Skin of body (tissue), 2 donors: Measurements from ENCODE around the gene TMEM232. TPM values are rescaled to one million over a fixed set of nuclear protein-coding genes. Genes with fewer than 3 reads are reported as not detected.
"Not testable (repeated sequence)": the region's sequence is repeated elsewhere in the genome, so short reads cannot be mapped to it uniquely, and the experiment has no call there.

Experiments used
- DNase-seq: peaks from one replicate; lab custom pipeline; 2025; lab: John Stamatoyannopoulos, UW
- total RNA-seq: library from RNA; depleted of rRNA; stranded (reverse); fragments of >200 nt; gene quantifications from one replicate; pipeline ENCODE4 v1.2.3, GENCODE V29; 2014

Gene TMEM232
- total RNA-seq, 1 donor from 2014 or later: 3.7 TPM

DNA sequence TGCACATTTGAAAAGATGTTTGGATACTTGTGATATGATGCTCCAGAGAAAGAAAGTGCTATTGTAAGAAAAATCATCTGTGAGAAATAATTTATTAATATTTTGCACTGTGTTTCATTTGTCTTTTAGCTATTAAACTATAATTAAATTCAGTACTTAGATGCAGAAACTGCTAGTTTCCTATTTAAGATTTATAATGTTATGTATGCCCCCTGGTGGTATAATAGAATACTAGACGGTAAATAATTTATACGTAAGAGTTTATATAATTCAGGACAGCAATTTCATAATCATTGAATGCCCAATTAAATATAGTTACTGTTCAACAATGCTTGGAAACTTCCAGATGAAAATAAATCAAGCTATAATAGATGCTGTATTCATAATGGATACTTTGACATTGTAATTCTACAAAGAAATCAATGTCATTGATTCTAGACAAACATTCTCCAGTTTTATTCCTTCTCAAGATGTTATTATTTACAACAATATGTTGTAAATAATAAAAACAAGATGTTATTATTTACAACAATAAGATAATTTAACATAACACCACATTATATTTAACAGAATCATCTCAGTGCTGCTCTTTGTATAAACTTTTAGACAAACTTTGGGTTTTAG lies 101.0 kb downstream of the TMEM232 start:
- DNase-seq: no peak

DNA sequence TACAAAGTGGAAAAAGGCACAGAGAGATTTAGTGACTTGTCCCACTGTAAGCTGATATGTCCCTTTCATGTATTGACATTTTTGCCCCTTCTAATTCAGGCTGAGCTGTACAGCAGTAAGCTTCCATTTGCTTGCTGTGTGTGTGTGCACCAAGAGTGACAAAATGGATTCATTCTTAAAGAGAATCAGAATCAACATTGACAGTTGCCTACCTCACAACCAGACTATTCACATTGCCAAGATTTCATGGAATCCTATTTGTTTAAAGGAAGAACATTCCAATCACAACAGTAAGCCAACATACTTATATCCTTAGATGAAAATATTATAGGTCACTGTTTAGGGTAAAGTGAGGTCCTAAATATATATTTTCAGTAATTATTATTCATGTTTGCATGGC lies 102.6 kb downstream of the TMEM232 start:
- no peak for DNase-seq

DNA sequence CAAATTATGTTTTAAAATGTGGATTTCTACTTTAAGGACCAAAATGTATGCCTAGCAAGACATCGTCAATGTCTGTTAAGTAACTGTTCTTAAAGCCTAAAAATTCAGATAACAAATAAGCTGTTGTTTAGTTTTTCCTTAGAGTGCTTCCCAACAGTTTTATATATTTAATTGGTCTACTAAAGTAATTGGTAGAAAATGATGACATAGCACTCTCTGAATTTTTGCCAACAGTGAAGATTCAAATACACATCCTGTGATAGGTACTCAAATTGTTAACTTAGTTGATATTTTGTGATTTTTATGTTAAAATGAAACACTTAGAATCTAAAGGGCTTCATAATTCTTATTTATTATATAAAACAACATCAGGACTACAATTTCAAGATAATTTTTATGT lies 107.5 kb downstream of the TMEM232 start:
- no peak for DNase-seq

DNA sequence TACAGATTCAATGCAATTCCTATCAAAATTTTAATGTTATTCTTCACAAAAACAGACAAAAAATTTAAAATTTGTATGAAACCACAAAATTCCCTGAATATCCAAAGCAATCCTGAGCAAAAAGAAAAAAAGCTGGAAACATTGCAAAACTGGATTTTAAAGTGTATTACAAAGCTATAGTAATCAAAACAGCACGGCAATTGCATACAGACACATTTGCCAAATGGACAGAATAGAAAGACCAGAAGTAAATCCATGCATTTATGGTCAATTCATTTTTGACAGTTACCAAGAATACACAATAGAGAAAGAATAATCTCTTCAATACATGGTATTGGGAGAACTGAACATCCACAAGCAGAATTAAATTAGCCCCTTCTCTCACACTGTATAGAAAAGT lies 110.5 kb downstream of the TMEM232 start:
- no peak for DNase-seq

DNA sequence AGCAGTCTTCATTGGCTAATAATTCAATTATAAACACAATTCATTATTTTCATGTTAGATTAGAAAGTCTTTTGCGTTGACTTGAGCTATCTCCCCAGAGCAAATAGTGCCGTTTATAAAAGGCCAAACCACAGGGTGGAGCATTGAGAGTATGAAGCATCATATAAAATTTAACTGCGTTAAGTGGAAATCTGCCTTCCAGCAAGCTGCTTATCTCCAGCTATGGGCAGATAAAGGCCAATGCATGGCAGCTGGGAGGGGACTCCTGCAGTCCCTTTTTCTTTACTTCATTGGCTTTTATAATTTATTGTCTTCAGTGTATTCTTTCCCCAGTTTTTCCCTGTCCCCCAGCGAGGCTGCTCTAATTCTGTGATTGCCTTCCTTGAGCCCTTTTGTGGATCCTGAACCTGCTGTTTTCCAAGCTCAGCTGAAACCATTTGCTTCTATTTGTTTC lies 113.7 kb downstream of the TMEM232 start:
- no peak for DNase-seq

DNA sequence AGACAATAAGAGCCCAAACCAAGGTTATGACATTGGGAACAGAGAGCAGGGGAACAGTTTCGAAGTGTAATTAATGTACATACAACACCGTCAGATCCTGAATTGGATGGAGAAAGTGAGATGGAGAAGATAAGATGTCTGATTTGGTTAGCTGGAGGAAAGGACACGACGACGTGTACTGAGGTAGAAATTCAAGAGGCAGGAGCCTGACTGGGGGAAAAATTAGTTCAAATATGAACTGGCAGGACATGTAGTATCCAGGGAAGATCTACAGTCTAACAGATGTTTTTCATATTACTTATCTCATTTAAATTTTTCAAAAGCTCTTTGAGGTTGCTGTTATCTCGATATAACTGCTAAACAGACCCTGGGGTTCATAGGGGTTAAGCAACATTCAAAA lies 114.7 kb downstream of the TMEM232 start:
- no peak for DNase-seq

DNA sequence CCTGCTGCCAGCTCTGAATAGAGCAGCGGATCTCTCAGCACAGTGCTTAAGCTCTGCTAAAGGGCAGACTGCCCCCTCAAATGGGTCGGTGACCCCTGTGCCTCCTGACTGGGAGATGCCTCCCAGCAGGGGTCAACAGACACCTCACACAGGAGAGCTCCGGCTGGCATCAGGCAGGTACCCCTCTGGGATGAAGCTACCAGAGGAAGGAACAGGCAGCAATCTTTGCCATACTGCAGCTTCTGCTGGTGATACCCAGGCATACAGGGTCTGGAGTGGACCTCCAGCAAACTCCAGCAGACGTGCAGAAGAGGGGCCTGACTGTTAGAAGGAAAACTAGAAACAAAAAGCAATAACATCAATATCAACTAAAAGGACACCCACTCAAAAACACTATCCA lies 131.6 kb downstream of the TMEM232 start:
- no peak for DNase-seq

DNA sequence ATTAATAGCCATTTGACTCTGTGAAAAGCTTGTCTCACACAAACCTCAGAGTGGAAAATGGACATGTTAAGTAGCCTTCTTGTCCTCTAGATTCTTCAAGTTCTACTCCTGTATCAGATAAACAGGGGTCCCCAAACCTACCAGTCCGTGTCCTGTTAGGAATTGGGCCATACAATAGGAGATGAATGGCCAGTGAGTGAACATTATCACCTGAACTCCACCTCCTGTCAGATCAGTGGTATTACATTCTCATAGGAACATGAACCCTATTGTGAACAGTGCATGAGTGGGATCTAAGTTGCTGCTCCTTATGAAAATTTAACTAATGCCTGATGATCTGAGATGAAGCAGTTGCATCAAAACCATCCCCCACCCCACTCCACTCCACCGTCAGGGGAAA lies 136.3 kb downstream of the TMEM232 start:
- no peak for DNase-seq

DNA sequence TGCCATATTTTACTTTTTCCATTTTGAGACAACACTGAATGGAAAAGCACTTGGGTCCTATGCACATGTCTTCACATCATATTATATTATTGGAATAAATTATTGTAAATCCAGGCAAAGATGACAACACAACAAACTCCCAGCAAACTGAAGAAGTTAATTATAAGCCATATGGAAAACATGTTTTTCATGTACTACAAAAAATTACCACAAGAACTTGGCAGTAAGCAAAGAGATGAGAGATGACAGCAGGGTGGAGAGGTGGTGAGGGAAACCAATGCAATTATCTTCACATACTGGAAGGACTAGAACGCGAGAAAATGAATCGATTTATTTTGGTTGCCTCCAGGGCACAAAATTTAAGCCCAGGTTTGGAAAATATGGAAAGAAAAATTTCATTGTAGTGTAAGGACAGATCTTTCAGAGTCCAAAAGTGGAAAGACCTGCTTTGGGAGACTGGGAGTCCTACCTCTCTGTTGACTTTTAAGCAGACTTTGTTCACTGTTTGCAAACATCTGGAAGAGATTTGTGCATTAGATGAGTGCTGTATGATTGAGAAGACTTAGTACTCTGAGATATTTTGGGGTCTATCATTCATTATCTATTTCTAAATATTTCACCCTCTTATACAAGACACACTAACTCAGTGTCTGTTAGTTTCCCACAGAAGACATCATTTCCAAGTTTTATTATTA lies 138.0 kb downstream of the TMEM232 start:
- DNase-seq: peak; percentile 88

DNA sequence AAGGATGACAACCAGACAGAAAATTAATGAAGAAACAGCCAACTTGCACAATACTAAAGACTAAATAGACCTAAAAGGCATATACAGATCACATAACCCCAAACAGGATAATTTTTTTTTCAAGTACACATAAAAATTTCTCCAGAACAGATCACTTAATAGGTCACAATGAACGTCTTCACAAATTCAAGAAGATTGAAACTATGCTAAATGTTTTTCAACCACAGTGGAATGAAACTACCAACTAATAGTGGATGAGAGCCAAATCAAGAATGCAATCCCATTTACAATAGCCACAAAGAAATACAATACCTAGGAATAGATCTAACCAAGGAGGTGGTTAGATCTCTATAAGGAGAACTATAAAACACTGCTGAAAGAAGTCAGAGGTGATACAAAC lies 145.8 kb downstream of the TMEM232 start:
- DNase-seq: no peak

DNA sequence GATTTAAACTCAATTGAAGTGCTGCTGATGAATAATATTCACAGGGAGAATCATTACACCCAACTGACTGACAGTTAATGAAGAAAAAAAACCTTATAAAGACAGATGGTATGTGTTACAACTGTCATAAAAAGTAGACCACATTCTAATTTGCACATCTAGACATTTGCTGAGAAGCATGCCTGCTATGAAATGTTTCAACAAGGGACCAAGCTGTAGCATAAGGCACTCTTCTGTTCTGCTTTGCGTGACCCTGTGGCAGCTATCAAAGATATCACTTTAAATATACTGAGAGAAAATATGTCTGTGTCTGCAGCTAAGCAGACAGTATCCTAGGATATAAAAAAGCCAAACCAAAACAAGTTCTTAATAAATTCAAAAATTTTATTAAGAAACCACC lies 153.7 kb downstream of the TMEM232 start:
- DNase-seq: peak; percentile 25

DNA sequence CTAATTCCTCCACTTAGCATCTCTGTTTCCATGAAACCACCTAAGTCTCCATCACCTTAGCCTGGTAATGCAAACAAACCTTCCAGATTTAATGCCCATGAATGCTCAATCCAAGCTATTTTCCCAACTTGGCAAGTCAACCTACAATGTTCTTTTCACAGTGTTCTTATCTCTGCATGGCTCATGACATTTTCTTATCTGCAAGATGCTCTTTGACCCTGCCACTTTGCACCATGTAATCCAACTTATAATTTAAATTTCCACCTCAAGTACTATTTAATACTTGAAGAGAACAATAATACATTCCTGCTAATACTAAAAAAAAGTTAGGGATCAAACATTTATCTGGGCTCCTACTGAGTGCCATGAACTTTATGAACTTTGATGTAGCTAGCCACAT lies 164.3 kb downstream of the TMEM232 start:
- DNase-seq: no peak

DNA sequence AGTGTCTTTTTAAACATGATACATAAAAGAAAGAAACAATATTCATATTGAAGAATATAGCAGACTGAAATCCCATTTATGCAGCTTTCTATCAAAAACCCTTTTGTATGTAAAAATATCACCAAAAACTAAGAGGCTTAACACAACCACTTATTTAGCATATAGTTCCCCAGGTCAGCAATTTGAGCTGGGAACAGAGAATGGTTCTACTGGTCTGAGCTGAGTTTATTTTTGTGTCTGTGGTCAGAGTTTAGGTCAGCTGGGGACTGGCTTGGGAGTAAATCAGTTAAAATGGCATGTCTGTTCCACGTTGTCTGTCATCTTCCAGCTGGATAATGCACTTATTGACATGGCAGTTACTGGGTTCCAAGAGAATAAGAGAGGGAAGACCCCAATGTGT lies 165.0 kb downstream of the TMEM232 start:
- no peak for DNase-seq

DNA sequence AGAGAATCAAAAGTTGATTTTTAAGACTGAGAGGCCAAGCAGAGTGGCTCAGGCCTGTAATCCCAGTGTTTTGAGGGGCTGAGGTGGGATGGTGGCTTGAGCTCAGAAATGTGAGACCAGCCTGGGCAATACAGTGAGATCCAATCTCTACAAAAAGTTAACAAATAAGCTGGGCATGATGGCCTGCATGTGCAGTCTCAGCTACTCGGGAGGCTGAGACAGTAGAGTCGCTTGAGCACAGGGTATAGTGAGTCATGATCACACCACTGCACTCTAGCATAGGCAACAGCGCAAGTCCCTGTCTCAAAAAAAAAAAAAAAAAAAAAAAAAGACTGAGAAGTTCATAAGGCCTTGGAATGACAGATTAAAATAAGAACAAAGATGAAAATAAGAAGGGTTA lies 177.2 kb downstream of the TMEM232 start:
- no peak for DNase-seq

DNA sequence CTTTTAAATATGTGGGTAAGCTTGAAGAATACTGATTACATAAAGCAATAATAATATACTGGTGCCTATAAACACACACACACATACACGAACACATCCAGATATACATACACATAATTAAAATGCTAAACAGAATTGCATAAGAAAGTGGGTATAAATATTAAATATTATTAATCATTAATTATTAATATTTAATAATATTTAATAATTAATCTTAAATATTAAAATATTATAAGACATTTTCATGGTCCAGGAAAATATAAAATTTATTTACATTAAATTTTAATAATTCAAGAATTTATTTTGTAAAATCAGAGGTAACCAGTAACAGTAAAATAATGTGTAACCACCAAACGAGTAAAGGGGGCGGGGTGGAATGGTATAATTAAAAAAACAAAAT lies 178.3 kb downstream of the TMEM232 start:
- no peak for DNase-seq

DNA sequence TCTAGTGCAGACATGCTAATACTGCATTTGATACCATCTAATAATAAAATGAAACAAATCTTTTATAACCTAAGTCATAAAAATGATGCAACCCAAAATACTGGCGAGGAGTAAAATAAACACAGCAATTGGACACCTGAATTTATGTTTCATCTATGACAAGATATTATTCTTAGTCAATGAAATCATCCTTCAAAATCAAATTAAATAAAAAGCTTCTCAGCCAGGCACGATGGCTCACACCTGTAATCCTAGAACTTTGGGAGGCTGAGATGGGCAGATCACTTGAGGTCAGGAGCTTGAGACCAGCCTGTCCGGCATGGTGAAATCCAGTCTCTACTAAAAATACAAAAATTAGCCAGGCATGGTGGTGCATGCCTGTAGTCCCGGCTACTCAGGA lies 179.0 kb downstream of the TMEM232 start:
- DNase-seq: no peak

DNA sequence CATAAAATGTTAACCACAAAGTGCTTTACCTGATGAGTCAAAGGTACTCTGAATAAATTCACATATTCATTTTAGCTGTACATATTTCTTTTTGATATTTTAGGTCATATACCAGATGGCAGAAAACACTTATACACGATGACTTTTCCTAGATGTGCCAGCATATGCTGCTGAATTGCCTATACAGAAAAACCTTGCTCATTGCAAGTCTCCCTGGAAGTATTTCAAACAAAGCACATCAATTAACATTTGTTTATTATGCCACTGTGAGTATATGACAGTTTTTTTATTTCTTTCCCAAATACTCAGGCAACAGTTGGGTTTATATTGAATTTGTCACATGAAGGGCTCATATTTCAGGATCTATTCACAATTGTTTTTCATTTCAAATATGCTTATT lies 180.8 kb downstream of the TMEM232 start:
- DNase-seq: no peak

DNA sequence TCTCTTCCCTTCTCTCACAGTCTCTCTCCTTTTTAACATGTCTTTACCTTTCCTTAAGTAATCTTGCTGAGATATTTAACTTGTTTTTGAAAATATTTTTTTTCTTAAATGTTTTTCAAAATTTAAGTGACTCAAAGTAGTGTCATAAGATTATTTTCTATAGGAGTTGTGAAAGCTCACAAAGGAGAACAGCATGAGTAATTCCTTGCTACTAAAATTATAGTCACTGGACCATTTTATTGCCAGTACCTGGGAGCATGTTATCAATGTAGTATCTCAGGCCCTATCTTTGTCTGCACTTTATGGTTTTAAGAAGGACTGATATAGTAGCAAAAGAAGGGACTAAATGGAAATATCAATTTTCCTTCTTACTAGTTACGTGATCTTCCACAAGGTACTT lies 181.9 kb downstream of the TMEM232 start:
- no peak for DNase-seq

DNA sequence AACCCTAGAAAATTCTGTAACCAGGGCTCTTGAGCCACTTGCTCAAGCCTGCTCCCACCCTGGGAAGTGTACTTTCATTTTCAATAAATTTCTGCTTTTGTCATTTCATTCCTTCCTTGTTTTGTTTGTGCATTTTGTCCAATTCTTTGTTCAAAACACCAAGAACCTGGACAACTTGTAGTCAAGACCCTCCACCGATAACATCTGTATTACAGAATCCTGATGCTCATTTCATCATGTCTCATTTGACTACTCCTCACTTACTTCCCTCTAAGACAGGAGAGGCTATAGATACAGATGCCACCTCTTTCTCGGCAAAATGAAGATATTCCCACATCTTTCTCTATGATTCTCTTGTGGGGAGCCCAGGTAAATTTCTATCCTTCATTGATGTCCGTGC lies 183.5 kb downstream of the TMEM232 start:
- DNase-seq: no peak

DNA sequence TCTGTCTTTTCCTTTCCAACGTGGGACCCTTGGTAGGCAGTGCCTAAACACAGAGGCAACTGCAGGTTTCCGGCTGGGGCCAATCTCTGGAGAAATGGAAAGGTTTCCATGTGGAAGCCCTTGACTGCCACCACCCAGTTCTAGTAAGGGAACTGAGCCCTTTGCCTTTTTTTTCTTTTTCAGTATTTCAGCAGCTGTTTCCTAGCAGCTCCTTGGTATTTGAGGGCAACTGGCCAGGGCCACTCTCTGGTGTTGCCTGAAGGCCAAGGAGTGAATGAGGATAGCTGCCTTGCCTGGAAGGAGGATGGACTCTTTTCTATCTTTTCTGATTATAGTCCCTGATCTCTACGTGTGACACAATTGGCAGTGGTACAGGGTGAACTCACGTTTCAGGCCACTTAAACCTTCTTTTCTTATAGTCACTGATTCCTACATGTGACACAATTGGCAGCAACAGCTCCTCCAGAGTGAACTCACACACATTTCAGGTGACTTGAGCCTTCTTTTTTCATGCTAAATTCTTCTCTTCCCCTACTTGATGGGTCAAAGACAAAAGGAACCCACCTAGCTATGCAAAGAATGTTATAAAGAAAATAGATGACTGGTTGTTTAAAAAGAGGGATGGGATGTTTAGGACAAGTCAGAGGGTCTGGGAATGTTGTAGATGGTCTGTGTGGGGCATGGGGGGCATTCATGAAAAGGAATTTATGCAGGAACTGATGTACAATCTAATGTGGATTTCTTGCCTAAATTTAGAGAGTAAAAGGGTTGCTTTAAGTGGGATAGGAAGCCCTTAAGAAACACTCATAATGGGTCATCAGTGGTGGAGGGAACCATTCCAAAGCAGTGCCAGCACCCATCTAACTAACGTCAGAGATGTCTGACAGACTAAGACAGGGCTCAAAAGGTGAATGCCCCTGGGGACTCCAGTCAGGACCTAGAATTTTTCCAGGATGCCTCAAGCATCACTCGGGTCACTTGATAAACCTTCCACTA lies 190.1 kb downstream of the TMEM232 start:
- DNase-seq: no peak

DNA sequence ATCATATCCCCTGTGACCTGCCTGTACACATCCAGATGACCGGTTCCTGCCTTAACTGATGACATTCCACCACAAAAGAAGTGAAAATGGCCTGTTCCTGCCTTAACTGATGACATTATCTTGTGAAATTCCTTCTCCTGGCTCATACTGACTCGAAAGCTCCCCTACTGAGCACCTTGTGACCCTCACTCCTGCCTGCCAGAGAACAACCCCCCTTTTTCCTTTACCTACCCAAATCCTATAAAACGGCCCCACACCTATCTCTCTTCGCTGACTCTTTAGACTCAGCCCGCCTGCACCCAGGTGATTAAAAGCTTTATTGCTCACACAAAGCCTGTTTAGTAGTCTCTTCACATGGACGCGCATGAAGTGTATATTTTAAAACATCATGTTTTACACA lies 191.3 kb downstream of the TMEM232 start:
- DNase-seq: not testable (repeated sequence)

DNA sequence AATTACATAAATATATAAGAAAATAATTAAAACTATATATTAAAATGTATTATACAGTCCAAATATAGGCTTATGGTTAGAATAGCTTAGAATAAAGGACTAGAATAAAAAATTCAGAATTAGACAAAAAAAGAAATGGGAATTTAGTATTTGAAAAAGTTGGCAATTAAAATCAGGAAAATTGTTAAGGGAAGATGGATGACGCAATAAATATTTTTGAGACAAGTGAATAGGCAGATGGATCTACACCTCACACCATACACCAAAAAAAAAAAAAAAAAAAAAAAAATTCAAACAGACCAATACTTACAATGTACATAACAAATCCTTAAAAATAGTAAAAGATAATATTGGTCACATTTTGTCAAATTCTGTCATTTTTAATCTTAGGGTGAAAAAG lies 200.7 kb downstream of the TMEM232 start:
- DNase-seq: no peak
